GM19438 (cell line): ENCODE results near the gene MYCBPAP.
A peak's percentile ranks its signal among the peaks of the same experiment; 100 is the strongest.
"Not testable (repeated sequence)": the region's sequence is repeated elsewhere in the genome, so short reads cannot be mapped to it uniquely, and the experiment has no call there.

Experiments
- ATAC-seq: cut with Tn5 transposase; IDR thresholded peaks from one replicate; pipeline ENCODE4 v1.9.1; 2021; ENCODE audit warnings: low read depth; ENCODE audit not compliant: unreplicated experiment

The MYCBPAP gene

DNA sequence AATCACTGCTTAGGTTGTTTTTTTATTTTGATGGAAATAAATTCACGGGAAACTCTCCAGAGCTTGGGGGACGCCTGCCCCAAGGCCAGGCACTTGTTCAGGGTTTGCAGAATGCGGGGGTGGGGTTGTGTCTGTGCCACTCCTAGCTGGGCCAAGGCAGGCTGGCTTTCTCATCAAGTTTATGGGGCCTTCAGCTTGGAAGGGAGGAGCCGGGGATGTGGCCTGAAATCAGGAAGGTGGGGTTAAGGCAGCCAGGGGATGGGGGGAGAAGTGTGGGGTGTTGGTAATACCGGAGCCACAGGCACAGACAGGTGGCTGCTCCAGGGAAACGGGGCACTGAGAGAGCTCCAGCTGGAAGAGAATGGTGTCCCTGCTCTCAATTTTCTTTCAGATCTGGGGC is 37.8 kb upstream of the MYCBPAP start:
- no peak for ATAC-seq

DNA sequence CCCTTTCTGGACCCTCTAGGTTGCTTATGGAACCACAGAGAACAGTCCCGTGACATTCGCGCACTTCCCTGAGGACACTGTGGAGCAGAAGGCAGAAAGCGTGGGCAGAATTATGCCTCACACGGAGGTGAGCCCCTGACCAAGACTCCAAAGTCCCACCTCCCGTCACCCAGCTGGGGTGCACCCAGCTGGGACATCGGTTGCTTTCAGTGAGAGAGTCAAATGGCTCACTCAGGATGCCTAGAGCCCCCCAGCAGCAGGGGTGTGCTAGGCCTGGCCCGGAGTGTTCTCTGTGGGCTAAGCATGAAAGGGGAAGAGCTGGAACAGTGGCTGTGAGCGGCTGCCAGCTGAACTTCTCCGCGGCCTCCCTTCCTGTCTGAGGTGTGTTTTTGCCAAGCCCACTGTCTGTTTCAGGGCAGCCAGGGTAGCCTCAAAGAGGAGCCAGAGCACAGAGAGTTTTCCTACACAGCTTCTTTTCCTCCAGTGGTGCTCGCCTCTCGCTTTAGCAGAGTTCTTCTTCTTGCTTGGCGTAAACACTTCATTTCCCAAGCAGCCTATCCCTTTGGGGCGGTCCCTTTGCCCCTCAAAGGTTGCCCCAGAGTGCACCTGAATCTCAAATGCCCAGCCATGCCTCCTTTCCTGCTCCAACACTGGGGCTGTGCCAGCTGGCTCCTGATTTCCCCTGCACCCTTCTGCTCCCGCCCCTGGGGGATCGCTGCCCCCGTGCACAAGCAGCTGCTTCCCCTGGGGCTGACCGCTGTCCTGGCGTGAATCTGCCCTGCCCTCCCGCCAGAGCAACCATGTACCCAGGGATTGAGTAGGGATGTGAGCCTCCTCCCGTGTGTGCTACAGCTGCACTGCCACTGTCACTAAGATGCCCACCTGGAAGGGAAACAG is 37.0 kb upstream of the MYCBPAP start:
- ATAC-seq: no peak

DNA sequence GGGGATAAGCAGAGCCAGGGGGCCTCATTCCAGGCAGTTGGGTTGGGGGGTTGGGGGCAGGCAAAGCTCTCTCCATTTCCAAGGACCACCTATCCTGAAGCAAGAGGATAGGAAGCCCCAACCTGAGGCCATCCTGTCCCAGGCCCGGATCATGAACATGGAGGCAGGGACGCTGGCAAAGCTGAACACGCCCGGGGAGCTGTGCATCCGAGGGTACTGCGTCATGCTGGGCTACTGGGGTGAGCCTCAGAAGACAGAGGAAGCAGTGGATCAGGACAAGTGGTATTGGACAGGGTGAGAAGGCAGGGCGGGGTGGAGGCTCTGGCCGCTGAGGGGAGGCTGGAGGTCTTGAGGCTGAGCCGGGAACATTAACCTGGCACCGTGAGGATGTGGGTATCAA is 36.0 kb upstream of the MYCBPAP start:
- ATAC-seq: no peak

DNA sequence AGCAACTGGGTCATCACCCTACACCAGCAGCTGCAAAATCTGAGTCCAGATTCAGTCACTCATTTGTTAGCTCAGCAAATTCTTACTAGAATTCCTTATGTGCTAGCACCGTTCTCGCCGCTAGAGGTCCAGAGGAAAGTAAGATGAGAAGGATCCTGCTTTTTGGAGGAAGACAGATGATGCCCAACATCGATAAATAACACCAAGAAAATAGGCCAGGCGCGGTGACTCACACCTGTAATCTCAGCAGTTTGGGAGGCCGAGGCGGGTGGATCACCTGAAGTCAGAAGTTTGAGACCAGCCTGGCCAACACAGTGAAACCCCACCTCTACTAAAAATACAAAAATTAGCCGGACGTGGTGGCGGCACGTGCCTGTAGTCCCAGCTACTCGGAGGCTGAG is 35.5 kb upstream of the MYCBPAP start:
- not testable (repeated sequence) for ATAC-seq

DNA sequence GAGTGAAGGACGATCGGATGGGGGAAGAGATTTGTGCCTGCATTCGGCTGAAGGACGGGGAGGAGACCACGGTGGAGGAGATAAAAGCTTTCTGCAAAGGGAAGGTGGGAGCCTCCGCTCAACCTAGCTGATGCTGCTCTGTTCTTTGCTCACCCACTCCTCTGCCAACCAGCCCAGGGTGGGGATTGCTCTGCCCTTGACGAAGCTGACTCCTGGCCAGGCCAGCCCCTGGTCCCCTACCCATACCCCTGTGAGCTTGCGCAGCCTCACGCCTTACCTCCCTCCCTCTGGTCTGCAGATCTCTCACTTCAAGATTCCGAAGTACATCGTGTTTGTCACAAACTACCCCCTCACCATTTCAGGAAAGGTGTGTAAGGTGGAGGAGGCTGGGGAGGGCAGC is 34.3 kb upstream of the MYCBPAP start:
- no peak for ATAC-seq

DNA sequence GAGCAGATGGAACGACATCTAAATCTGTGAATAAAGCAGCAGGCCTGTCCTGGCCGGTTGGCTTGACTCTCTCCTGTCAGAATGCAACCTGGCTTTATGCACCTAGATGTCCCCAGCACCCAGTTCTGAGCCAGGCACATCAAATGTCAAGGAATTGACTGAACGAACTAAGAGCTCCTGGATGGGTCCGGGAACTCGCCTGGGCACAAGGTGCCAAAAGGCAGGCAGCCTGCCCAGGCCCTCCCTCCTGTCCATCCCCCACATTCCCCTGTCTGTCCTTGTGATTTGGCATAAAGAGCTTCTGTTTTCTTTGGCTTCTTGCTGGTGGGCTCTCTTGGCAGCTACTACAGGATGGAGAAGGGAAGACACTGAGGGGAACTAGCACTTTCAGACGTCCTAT is 33.7 kb upstream of the MYCBPAP start:
- ATAC-seq: no peak

DNA sequence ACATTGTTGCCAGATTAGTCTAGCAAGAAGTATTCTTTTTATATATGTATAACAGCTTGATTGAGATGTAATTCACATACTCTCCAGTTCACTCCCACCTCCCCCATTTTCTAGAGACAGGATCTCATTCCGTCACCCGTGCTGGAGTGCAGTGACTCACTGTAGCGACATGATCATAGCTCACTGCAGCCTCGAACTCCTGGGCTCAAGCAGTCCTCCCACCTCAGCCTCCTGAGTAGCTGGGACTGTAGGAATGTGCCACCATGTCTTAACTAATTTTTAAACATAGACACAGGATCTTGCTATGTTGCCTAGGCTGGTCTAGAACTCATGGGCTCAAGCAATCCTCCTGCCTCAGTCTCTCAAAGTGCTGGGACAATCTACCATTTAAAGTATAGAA is 32.9 kb upstream of the MYCBPAP start:
- no peak for ATAC-seq

DNA sequence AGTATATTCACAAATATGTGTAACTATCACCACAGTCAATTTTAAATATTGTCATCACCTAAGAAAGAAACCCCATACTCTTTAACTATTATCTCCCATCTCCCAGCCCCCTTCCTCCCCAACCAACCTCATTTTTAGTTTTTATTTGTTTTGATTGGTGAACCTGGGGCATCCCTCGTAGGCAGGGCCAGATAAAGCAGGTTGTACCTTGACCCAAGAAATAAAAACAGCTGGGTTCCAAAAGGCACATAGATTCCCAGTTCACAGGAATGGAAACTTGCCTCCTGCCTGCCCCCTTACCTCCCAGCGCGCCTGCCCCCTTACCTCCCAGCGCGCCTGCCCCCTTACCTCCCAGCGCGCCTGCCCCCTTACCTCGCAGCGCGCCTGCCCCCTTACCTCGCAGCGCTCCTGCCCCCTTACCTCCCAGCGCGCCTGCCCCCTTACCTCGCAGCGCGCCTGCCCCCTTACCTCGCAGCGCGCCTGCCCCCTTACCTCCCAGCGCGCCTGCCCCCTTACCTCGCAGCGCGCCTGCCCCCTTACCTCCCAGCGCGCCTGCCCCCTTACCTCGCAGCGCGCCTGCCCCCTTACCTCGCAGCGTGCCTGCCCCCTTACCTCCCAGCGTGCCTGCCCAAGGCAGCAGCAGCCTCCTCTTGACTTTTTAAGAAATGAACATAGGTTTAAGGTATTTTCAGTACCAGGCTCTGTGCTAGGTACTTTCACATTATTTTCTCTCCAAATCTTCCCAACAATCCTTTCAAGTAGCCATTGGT is 32.3 kb upstream of the MYCBPAP start:
- not testable (repeated sequence) for ATAC-seq

DNA sequence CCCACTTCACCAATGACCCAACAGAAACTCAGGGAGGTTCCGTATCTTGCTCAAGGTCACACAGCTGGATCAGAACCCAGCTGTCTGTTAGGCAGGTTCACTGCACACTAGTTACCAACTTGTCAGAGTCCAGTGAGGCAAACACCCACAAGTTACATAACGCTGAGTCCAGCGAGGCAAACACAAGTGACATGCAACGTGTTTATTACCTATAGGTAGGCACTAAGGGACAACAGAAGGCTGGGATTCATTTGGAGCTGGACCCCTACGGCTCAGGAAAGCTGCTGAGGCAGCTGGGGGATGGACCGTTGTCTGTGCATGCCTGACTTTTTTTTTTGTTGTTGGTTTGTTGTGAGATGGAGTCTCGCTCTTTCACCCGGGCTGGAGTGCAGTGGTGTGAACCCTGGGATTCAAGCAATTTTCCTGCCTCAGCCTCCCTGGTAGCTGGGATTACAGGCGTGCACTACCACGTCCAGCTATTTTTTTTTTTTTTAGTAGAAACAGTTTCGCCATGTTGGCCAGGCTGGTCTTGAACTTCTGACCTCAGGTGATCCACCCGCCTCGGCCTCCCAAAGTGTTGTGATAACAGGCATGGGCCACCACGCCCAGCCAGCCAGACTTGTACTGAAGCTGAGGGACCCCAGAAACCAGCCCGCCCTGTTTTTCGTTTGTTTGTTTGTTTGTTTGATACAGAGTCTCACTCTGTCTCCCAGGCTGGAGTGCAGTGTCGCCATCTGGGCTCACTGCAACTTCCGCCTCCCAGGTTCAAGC is 31.5 kb upstream of the MYCBPAP start:
- no peak for ATAC-seq

DNA sequence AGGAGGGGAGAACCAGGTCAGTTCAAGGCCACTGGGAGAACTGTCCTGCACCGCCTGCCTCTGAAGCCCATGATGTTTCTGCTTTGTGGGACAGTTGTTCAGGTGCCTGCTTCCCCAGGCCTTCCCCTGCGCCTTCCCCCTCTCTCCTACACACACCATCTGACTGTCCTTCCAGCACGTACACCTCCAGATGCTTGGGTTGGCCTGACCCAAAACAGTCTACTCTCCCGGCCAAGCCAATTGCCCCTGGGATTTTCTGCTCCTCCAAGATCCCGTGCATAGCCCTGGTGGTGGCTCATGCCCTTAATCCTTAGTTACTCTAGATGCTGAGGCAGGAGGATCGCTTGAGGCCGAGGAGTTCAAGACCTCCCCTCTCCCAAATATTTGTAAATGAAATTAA is 30.3 kb upstream of the MYCBPAP start:
- no peak for ATAC-seq

DNA sequence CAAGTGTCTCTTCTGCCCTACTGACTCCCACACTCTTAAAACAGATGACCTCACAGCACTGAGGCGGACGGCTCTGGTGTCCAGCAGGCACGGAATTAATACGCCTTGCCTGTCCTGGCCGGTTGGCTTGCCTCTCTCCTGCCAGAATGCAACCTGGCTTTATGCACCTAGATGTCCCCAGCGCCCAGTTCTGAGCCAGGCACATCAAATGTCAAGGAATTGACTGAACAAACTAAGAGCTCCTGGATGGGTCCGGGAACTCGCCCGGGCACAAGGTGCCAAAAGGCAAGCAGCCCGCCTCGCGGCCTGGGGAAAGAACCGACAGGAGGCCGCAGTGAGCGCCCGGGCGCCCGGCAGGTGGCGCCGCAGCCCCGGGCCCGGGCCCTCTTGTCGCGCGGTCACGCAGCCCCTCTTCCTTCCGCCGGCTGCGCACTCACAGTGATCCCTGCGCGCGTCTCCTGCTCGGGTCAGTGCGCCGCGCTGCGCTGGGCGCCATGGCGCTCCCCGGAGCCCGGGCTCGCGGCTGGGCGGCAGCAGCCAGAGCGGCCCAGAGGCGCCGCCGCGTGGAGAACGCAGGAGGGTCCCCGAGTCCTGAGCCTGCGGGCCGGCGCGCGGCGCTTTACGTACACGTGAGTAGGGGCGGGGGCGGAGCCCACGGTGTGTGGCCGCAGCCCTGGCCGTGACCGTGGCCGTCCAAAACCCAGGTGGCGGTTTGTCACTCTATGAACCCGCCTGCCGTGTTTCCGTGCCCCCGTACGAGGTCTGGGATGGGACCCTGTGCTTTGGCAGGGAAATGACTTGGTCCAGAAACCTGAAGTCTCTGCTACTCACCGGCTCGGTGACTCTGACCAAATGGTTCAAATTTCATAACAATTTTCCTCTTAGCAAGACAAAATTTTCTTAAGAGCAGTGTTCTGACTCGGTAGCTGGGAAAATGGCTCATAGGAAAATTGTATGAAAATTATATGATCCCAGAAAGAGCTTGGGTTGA is 29.6 kb upstream of the MYCBPAP start, which contains the start of gene RSAD1:
TSS of gene RSAD1 (plus strand) at position 470 of the 991 bp plus-strand sequence. CDS start at position 495, 25 bp downstream.
- peak; percentile 90 for ATAC-seq

DNA sequence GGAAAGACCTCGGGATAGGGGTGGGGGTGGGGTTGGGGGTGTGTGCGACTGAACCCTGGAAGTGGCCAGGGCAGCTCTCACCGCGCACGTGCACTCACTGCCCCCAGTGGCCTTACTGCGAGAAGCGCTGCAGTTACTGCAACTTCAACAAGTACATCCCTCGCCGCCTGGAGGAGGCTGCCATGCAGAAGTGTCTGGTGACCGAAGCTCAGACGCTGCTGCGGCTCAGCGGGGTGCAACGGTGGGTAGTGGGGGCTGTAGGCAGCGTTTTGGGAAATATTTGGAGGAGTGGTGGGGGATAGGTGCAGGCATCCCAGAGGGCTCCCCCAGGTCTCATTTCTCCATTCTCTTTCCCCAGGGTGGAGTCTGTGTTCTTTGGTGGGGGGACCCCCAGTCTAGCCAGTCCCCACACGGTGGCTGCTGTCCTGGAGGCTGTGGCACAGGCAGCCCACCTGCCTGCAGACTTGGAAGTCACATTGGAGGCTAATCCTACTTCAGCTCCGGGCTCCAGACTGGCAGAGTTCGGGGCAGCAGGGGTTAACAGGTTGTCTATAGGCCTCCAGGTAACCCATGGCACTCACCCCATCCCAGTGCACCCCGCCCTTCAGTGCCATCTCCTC is 28.6 kb upstream of the MYCBPAP start:
- no peak for ATAC-seq

DNA sequence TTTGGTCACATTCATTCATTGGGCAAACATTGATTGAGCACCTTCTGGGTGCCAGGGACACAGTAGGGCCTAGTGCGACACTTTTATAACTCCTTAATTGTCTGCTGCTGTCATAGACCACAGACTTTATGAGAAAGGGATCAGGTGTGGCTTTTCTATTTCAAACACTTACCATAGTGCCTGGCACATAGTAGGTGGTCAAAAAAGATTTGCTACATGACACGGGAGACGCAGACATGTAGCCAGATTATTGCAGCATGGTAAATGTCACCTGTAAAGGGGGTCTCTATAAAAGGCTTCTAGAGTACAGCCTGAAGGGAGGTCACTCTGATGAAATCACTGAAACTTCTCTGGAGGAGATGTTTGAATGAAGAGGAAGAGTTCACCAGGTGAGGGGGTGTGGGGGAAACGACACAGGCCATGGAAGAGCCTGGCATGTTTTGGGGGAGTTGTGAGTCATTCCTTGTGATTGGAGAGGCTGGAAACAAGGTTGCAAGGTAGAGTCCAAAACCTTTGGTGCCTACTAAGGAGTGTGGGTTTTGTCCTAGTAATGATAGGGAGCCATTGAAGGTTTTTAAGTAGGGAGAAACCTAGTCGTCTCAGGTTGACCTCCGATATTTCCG is 28.0 kb upstream of the MYCBPAP start:
- ATAC-seq: no peak

DNA sequence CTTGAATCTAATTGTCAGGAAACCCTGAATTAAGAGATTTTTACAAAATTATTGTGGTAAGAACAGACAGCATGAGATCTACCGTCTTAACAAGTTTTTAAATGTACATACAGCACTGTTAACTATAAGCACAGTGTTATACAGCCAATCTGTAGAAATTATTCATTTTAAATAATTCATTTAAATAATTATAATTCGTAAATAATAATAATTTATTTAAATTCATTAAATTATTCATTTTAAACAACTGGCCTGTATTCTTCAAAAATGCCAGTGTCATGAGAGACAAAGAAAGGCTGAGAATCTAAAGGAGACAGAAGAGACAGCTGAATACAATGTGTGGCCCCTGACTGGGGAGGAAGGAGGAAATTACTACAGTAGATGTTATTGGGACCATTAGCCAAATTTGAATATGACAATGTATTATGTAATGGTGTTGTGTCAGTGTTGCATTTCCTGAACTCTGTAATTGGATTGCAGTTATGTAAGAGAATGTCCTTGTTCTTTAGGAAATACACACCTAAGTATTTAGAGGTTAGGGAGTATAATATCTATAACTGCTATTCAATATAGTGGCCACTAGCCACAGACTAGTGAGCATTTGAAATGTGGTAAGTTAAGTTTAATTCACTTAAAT is 27.3 kb upstream of the MYCBPAP start:
- ATAC-seq: no peak

DNA sequence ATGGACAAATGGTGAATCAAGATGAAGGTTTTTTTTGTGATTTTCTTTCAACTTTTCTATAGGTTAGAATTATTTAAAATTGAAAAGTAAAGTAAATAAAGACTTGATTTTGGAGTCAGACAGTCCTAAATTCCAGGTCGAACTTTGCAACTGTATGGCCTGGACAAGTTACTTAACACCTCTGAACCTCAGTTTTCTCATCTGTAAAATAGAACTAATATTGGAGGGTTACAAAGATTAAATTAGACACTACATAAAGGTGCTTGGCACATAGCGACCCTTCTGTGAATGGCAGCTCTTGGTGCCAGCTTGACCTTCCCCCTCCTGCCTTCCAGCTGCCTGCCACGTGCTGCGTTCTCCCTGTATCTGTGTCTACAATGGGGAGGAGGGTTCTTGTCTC is 26.6 kb upstream of the MYCBPAP start:
- ATAC-seq: no peak

DNA sequence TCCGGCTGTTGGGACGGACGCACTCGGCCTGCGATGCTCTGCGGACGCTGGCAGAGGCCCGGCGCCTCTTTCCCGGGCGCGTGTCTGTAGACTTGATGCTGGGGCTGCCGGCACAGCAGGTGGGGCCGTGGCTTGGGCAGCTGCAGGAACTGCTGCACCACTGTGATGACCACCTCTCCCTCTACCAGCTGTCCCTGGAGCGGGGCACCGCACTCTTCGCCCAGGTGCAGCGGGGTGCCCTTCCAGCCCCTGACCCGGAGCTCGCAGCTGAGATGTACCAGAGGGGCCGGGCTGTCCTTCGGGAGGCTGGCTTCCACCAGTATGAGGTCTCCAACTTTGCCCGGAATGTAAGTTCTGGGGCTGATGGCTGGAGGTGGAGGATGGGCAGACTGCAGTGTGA is 26.1 kb upstream of the MYCBPAP start:
- no peak for ATAC-seq

DNA sequence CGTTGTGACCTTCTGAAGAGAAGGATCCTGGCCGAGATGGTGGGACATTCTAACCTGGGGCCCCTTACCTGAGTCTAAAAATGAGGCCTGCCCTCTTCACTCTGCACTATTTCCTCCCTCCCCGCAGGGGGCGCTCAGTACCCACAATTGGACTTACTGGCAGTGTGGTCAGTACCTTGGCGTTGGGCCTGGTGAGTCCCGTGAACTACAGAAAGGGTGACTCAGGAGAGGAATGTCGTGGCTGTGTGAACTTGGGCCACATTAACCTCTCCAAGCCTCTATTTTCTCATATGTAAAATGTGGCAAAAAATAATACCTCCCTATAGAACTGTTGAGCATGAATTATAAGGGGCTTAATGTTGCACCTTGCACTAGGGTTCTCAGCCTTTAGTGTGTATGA is 25.7 kb upstream of the MYCBPAP start:
- ATAC-seq: no peak

DNA sequence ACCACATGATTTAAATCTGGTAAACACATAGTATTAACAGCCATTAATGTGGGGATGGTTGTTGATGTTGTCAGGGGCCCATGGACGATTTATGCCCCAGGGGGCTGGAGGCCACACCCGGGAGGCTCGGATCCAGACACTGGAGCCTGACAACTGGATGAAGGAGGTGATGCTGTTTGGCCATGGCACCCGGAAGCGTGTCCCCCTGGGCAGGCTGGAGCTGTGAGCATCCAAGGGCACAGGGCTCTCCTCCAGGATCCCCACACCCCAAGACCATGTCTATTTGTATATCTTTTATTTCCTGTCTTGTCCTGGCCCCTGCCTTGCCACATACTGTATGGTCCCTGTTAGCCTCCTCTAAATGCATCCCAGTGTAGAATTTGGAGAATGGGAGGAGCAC is 25.0 kb upstream of the MYCBPAP start:
- ATAC-seq: no peak
